GM23338 (cell line): ENCODE measurements around the gene KCNK15. TPM values are rescaled to one million over a fixed set of nuclear protein-coding genes. Genes with fewer than 3 reads are reported as not detected.

ENCODE experiments used
- ATAC-seq: fragments of 200-7000 bp; cut with Tn5 transposase; 3 replicates; pipeline ENCODE4 v1.9.1; 2020
- DNase-seq: peaks from one replicate; pipeline ENCODE4 v3.0.0-alpha.2; 2015; ENCODE audit warnings: low spot score
- H2AFZ ChIP-seq: fragments of 200-600 bp; sonication (generic); 2 replicates; pipeline ENCODE4 v1.8.0; 2016; ENCODE audit warnings: antibody characterized with exemption, mild to moderate bottlenecking, moderate library complexity
- H3F3A ChIP-seq: fragments of 200-600 bp; sonication (generic); replicated peaks from 2 replicates; pipeline ENCODE4 v1.8.0; 2017; ENCODE audit warnings: antibody characterized with exemption, mixed run types, low read depth
- H3K27ac ChIP-seq: fragments of 200-600 bp; sonication (generic); 2 replicates; pipeline ENCODE4 v1.6.1; 2016; ENCODE audit warnings: low read depth
- H3K27me3 ChIP-seq: fragments of 200-600 bp; sonication (generic); 2 replicates; pipeline ENCODE4 v1.8.0; 2016; ENCODE audit warnings: mild to moderate bottlenecking, mixed run types, moderate library complexity; ENCODE audit not compliant: insufficient read depth
- H3K36me3 ChIP-seq: fragments of 200-600 bp; sonication (generic); 2 replicates; pipeline ENCODE4 v1.8.0; 2016; ENCODE audit warnings: mild to moderate bottlenecking; ENCODE audit not compliant: insufficient read depth
- H3K4me1 ChIP-seq: fragments of 200-600 bp; sonication (generic); 2 replicates; pipeline ENCODE4 v1.8.0; 2016; ENCODE audit warnings: mild to moderate bottlenecking, moderate library complexity; ENCODE audit not compliant: insufficient read depth
- H3K4me2 ChIP-seq: fragments of 200-600 bp; sonication (generic); 2 replicates; pipeline ENCODE4 v1.7.1; 2017; ENCODE audit warnings: mixed run types
- H3K4me3 ChIP-seq: fragments of 200-600 bp; sonication (generic); 2 replicates; pipeline ENCODE4 v1.6.1; 2016; ENCODE audit warnings: mixed run types
- H3K79me2 ChIP-seq: fragments of 200-600 bp; sonication (generic); replicated peaks from 2 replicates; pipeline ENCODE4 v1.8.0; 2017; ENCODE audit warnings: mild to moderate bottlenecking; ENCODE audit not compliant: insufficient read depth
- H3K9me2 ChIP-seq: fragments of 200-600 bp; sonication (generic); 2 replicates; pipeline ENCODE4 v1.8.0; 2017; ENCODE audit not compliant: insufficient read depth
- H4K20me1 ChIP-seq: fragments of 200-600 bp; sonication (generic); replicated peaks from 2 replicates; pipeline ENCODE4 v1.8.0; 2017; ENCODE audit warnings: mild to moderate bottlenecking; ENCODE audit not compliant: insufficient read depth
- H3K27ac Mint-ChIP-seq: 2 replicates; pipeline ENCODE4 v1.8.0; 2020; ENCODE audit warnings: inconsistent platforms, mild to moderate bottlenecking, moderate library complexity, mixed read lengths
- H3K27me3 Mint-ChIP-seq: 3 replicates; pipeline ENCODE4 v1.8.0; 2022; ENCODE audit warnings: low read depth, mild to moderate bottlenecking, moderate library complexity, mixed read lengths, inconsistent platforms; ENCODE audit not compliant: insufficient read depth, poor library complexity
- H3K36me3 Mint-ChIP-seq: 3 replicates; pipeline ENCODE4 v1.8.0; 2021; ENCODE audit warnings: low read depth, mild to moderate bottlenecking, inconsistent platforms, moderate library complexity, mixed read lengths
- H3K4me1 Mint-ChIP-seq: 3 replicates; pipeline ENCODE4 v1.8.0; 2020; ENCODE audit warnings: mild to moderate bottlenecking, inconsistent platforms, mixed read lengths
- H3K4me3 Mint-ChIP-seq: 3 replicates; pipeline ENCODE4 v1.8.0; 2021; ENCODE audit warnings: moderate library complexity, mild to moderate bottlenecking, inconsistent platforms, mixed read lengths
- H3K9me3 Mint-ChIP-seq: 3 replicates; pipeline ENCODE4 v1.8.0; 2020; ENCODE audit warnings: moderate library complexity, mild to moderate bottlenecking, inconsistent platforms, mixed read lengths
- CREB1 ChIP-seq: fragments of 250-450 bp; sonication (Bioruptor Pico); IDR thresholded peaks from 2 replicates; pipeline ENCODE4 v1.5.0; 2020; ENCODE audit warnings: low read depth, mild to moderate bottlenecking, moderate library complexity
- ETS1 ChIP-seq: IDR thresholded peaks from 2 replicates; pipeline ENCODE4 v1.6.1; 2016; ENCODE audit warnings: antibody characterized with exemption
- EZH2 ChIP-seq: fragments of 200-600 bp; sonication (generic); IDR thresholded peaks from one replicate; pipeline ENCODE4 v1.8.0; 2017; ENCODE audit warnings: antibody characterized with exemption, mild to moderate bottlenecking, low read depth; ENCODE audit not compliant: unreplicated experiment
- EZH2phosphoT487 ChIP-seq: fragments of 200-600 bp; sonication (generic); IDR thresholded peaks from one replicate; pipeline ENCODE4 v1.8.1; 2018; ENCODE audit warnings: antibody characterized with exemption; ENCODE audit not compliant: unreplicated experiment
- JUNB ChIP-seq: IDR thresholded peaks from one replicate; pipeline ENCODE4 v1.6.1; 2016; ENCODE audit warnings: antibody characterized with exemption; ENCODE audit not compliant: unreplicated experiment
- NANOG ChIP-seq: IDR thresholded peaks from 2 replicates; pipeline ENCODE4 v1.6.1; 2016; ENCODE audit warnings: antibody characterized with exemption, borderline replicate concordance
- POLR2AphosphoS5 ChIP-seq: IDR thresholded peaks from 2 replicates; pipeline ENCODE4 v1.6.1; 2016; ENCODE audit warnings: antibody characterized with exemption, low read depth
- REST ChIP-seq: IDR thresholded peaks from one replicate; pipeline ENCODE4 v1.6.1; 2018; ENCODE audit warnings: antibody characterized with exemption; ENCODE audit not compliant: unreplicated experiment
- STAT1 ChIP-seq: IDR thresholded peaks from one replicate; pipeline ENCODE4 v1.6.1; 2016; ENCODE audit warnings: antibody characterized with exemption; ENCODE audit not compliant: unreplicated experiment
- ZNF114 ChIP-seq: fragments of 250-450 bp; sonication (Bioruptor Pico); IDR thresholded peaks from 2 replicates; pipeline ENCODE4 v1.5.0; 2020; ENCODE audit warnings: mild to moderate bottlenecking, moderate library complexity
- ZNF331 ChIP-seq: fragments of 250-450 bp; sonication (Bioruptor Pico); IDR thresholded peaks from 2 replicates; pipeline ENCODE4 v1.5.0; 2020; ENCODE audit warnings: low read depth, mild to moderate bottlenecking, moderate library complexity
- polyA plus RNA-seq: library from polyadenylated mRNA; unstranded; fragments of >200 nt; fragmentation: Nextera tagmentation; extraction: Ambion mirVana; gene quantifications from 2 replicates; pipeline ENCODE4 v1.2.1, GENCODE V29; 2016
- total RNA-seq: library from RNA; depleted of rRNA; stranded (reverse); fragments of >200 nt; shearing (Covaris generic); gene quantifications from 2 replicates; pipeline ENCODE4 v1.2.3, GENCODE V29; 2014
- TF ChIP-seq, protein P1 (sequence below), 2 experiments: fragments of 200-600 bp in 1 of 2; sonication (generic) in 1 of 2; conservative IDR thresholded peaks; 2 replicates each; pipeline versions ENCODE4 v1.5.1 to v1.6.1; 2016 to 2017; ENCODE audit warnings: antibody characterized with exemption in 2 of 2, low read depth in 2 of 2, mild to moderate bottlenecking in 2 of 2, moderate library complexity in 1 of 2
- TF ChIP-seq, protein P2 (sequence below): fragments of 250-450 bp; sonication (Bioruptor Pico); IDR thresholded peaks from 2 replicates; pipeline ENCODE4 v1.5.0; 2020; ENCODE audit warnings: mild to moderate bottlenecking, moderate library complexity

The KCNK15 gene
- total and polyA plus RNA-seq, 2 experiments from 2014 or later: 0.63 to 3.3 TPM

DNA sequence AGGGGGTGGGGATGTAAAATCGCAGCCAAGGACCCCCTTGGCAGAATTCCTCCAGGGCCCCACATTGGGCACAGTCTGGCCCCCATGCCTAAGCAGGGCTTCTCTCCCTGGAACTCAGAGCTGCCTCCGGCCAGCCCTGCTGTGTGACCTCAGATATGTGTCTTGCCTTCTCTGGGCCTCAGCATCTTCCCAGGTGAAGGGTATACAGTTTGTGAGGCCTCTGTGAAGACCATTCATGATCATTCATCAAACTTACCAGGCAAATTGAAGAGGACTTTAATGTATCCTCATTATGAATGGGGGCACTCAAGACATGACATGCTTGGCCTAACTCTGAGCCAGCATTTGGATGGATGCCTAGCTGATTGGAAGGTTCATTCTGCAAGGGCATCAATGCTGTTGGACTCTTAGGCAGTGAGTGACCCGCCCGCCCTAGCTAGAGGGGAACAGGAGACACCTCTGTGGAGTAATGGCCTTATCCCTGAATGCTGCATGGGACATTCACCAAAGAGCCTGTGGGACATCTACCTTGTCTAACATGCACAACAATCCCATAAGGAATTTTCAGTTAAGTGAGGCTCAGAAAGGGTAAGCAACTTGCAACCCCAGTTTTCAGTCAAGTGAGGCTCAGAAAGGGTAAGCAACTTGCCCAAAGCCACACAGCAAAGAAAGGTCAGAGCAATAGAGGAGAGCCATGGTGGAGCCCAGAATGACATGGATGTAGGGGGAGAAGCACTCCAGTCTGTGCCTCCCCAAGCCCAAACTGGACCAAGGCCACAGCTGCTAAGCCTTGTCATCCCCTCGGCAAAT lies 30.0 kb upstream of the KCNK15 start:
- no peak overlapping the region for H3K4me3 ChIP-seq
- no peak overlapping the region for H3K27ac Mint-ChIP-seq
- no peaks in the 10 kb centered on the region for H3K36me3 ChIP-seq
- no peaks in the 10 kb centered on the region for H3K4me1 ChIP-seq
- no peak overlapping the region for H3K27ac ChIP-seq
- H3K4me2 ChIP-seq: no peak overlapping the region
- no peaks in the 10 kb centered on the region for H4K20me1 ChIP-seq
- H3K4me1 Mint-ChIP-seq: peaks cover 1% of the 10 kb centered on the region; the same call in 2 of the 3 replicates
- H3K79me2 ChIP-seq: no peaks in the 10 kb centered on the region
- H2AFZ ChIP-seq: no peak overlapping the region
- ATAC-seq: no peak
- peaks cover 12% of the 10 kb centered on the region for H3K27me3 Mint-ChIP-seq
- H3K9me2 ChIP-seq: no peaks in the 10 kb centered on the region
- H3K27me3 ChIP-seq: no peaks in the 10 kb centered on the region
- TF ChIP-seq ZNF114 (no peak), CREB1 (no peak), REST (no peak), EZH2phosphoT487 (no peak), ETS1 (no peak), NANOG (no peak), ZNF331 (no peak), EZH2 (no peak), STAT1 (no peak), POLR2AphosphoS5 (no peak), JUNB (no peak)
- TF ChIP-seq, protein P1, sequence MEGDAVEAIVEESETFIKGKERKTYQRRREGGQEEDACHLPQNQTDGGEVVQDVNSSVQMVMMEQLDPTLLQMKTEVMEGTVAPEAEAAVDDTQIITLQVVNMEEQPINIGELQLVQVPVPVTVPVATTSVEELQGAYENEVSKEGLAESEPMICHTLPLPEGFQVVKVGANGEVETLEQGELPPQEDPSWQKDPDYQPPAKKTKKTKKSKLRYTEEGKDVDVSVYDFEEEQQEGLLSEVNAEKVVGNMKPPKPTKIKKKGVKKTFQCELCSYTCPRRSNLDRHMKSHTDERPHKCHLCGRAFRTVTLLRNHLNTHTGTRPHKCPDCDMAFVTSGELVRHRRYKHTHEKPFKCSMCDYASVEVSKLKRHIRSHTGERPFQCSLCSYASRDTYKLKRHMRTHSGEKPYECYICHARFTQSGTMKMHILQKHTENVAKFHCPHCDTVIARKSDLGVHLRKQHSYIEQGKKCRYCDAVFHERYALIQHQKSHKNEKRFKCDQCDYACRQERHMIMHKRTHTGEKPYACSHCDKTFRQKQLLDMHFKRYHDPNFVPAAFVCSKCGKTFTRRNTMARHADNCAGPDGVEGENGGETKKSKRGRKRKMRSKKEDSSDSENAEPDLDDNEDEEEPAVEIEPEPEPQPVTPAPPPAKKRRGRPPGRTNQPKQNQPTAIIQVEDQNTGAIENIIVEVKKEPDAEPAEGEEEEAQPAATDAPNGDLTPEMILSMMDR (conservative IDR thresholded peaks at IDR 0.05; ENCODE audit: low read depth in 2 of 2): no peak
- TF ChIP-seq, protein P2, sequence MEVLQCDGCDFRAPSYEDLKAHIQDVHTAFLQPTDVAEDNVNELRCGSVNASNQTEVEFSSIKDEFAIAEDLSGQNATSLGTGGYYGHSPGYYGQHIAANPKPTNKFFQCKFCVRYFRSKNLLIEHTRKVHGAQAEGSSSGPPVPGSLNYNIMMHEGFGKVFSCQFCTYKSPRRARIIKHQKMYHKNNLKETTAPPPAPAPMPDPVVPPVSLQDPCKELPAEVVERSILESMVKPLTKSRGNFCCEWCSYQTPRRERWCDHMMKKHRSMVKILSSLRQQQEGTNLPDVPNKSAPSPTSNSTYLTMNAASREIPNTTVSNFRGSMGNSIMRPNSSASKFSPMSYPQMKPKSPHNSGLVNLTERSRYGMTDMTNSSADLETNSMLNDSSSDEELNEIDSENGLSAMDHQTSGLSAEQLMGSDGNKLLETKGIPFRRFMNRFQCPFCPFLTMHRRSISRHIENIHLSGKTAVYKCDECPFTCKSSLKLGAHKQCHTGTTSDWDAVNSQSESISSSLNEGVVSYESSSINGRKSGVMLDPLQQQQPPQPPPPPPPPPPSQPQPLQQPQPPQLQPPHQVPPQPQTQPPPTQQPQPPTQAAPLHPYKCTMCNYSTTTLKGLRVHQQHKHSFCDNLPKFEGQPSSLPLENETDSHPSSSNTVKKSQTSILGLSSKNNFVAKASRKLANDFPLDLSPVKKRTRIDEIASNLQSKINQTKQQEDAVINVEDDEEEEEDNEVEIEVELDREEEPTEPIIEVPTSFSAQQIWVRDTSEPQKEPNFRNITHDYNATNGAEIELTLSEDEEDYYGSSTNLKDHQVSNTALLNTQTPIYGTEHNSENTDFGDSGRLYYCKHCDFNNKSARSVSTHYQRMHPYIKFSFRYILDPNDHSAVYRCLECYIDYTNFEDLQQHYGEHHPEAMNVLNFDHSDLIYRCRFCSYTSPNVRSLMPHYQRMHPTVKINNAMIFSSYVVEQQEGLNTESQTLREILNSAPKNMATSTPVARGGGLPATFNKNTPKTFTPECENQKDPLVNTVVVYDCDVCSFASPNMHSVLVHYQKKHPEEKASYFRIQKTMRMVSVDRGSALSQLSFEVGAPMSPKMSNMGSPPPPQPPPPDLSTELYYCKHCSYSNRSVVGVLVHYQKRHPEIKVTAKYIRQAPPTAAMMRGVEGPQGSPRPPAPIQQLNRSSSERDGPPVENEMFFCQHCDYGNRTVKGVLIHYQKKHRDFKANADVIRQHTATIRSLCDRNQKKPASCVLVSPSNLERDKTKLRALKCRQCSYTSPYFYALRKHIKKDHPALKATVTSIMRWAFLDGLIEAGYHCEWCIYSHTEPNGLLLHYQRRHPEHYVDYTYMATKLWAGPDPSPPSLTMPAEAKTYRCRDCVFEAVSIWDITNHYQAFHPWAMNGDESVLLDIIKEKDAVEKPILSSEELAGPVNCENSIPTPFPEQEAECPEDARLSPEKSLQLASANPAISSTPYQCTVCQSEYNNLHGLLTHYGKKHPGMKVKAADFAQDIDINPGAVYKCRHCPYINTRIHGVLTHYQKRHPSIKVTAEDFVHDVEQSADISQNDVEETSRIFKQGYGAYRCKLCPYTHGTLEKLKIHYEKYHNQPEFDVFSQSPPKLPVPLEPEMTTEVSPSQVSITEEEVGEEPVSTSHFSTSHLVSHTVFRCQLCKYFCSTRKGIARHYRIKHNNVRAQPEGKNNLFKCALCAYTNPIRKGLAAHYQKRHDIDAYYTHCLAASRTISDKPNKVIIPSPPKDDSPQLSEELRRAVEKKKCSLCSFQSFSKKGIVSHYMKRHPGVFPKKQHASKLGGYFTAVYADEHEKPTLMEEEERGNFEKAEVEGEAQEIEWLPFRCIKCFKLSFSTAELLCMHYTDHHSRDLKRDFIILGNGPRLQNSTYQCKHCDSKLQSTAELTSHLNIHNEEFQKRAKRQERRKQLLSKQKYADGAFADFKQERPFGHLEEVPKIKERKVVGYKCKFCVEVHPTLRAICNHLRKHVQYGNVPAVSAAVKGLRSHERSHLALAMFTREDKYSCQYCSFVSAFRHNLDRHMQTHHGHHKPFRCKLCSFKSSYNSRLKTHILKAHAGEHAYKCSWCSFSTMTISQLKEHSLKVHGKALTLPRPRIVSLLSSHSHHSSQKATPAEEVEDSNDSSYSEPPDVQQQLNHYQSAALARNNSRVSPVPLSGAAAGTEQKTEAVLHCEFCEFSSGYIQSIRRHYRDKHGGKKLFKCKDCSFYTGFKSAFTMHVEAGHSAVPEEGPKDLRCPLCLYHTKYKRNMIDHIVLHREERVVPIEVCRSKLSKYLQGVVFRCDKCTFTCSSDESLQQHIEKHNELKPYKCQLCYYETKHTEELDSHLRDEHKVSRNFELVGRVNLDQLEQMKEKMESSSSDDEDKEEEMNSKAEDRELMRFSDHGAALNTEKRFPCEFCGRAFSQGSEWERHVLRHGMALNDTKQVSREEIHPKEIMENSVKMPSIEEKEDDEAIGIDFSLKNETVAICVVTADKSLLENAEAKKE (CRISPR knock-in tag): no peak
- H3K36me3 Mint-ChIP-seq: no peaks in the 10 kb centered on the region
- H3K4me3 Mint-ChIP-seq: no peak overlapping the region
- DNase-seq: no peak
- no peaks in the 10 kb centered on the region for H3K9me3 Mint-ChIP-seq
- no peaks in the 10 kb centered on the region for H3F3A ChIP-seq
